Activated CD8-positive, alpha-beta T cell treated with anti-CD3 and anti-CD28 coated beads for 36 hours (primary cell): ENCODE results near the gene VASP. TPM values are rescaled to one million over a fixed set of nuclear protein-coding genes. Genes with fewer than 3 reads are reported as not detected.

ENCODE experiments used
- ATAC-seq: fragments of 200-7000 bp; cut with Tn5 transposase; one replicate; pipeline ENCODE4 v1.10.0; 2021; ENCODE audit warnings: mild to moderate bottlenecking, moderate library complexity
- CTCF ChIA-PET: fragments of 350-600 bp; sonication (Branson Sonifier 250); formaldehyde crosslinking; loops from one replicate; lab custom pipeline; 2021; ENCODE audit warnings: antibody characterized with exemption; lab: Charles Lee
- POLR2A ChIA-PET: fragments of 350-600 bp; sonication (Branson Sonifier 250); formaldehyde crosslinking; loops from one replicate; lab custom pipeline; 2021; ENCODE audit warnings: antibody characterized with exemption; lab: Charles Lee
- DNase-seq: peaks from one replicate; pipeline ENCODE4 v3.0.0-alpha.2; 2020
- H3K27ac Mint-ChIP-seq: one replicate; pipeline ENCODE4 v1.8.0; 2021; ENCODE audit warnings: mild to moderate bottlenecking, mixed read lengths
- H3K27me3 Mint-ChIP-seq: one replicate; pipeline ENCODE4 v1.8.0; 2021; ENCODE audit warnings: mixed read lengths
- H3K36me3 Mint-ChIP-seq: one replicate; pipeline ENCODE4 v1.8.0; 2021; ENCODE audit warnings: low read depth, mixed read lengths
- H3K4me1 Mint-ChIP-seq: one replicate; pipeline ENCODE4 v1.8.0; 2021; ENCODE audit warnings: low read depth, mixed read lengths
- H3K4me3 Mint-ChIP-seq: one replicate; pipeline ENCODE4 v1.8.0; 2021; ENCODE audit warnings: mild to moderate bottlenecking, moderate library complexity, mixed read lengths
- H3K9me3 Mint-ChIP-seq: one replicate; pipeline ENCODE4 v1.8.0; 2021; ENCODE audit warnings: mixed read lengths
- intact Hi-C: fragments of 100-400 bp; cut with micrococcal nuclease; formaldehyde crosslinking; loops from one replicate; pipeline ENCODE4 v1.10.0; 2022
- total RNA-seq, 2 experiments: library from RNA; stranded (reverse); gene quantifications; one replicate each; pipeline ENCODE4 v1.2.3, GENCODE V29; 2021
- TF ChIP-seq, protein P1 (sequence below): fragments of 200-600 bp; IDR thresholded peaks from one replicate; pipeline ENCODE4 v1.8.0; 2022; ENCODE audit warnings: antibody characterized with exemption, mild to moderate bottlenecking

Gene VASP
- total RNA-seq, 2 experiments from 2014 or later = 152 to 153 TPM

DNA sequence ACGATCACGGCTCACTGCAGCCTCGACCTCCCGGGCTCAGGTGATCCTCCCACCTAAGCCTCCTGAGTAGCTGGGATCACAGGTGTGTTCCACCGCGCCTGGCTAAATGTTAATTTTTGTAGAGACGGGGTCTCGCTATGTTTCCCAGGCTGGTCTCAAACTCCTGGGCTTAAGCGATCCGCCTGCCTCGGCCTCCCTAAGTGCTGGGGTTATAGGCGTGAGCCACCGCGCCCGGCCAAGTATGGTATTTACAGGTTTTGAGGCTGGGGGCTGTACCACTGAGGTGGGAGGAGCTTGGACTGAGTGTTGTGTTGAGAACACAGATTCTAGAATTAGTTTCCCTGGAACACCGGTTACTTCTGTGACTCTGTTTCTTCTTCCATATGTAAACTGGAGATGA, 9.5 kb upstream of the VASP start:
- Mint-ChIP-seq H3K4me3 (peak overlapping the region; percentile 73), H3K9me3 (no peaks in the 10 kb centered on the region), H3K36me3 (no peaks in the 10 kb centered on the region), H3K4me1 (peaks cover 35% of the 10 kb centered on the region), H3K27me3 (peaks cover 16% of the 10 kb centered on the region), H3K27ac (no peak overlapping the region)
- intact Hi-C loops = no loop called here
- TF ChIP-seq, protein P1, sequence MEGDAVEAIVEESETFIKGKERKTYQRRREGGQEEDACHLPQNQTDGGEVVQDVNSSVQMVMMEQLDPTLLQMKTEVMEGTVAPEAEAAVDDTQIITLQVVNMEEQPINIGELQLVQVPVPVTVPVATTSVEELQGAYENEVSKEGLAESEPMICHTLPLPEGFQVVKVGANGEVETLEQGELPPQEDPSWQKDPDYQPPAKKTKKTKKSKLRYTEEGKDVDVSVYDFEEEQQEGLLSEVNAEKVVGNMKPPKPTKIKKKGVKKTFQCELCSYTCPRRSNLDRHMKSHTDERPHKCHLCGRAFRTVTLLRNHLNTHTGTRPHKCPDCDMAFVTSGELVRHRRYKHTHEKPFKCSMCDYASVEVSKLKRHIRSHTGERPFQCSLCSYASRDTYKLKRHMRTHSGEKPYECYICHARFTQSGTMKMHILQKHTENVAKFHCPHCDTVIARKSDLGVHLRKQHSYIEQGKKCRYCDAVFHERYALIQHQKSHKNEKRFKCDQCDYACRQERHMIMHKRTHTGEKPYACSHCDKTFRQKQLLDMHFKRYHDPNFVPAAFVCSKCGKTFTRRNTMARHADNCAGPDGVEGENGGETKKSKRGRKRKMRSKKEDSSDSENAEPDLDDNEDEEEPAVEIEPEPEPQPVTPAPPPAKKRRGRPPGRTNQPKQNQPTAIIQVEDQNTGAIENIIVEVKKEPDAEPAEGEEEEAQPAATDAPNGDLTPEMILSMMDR = no peak
- no peak for ATAC-seq
- ChIA-PET POLR2A (interaction anchor here (0.7 to 1.0 kb wide), 2 partner anchors 10 to 13 kb away, joined by 3 read pairs; no protein-coding TSS in a partner anchor), CTCF (interaction anchor here (0.8 to 1.6 kb wide), 4 partner anchors 8 to 59 kb away, joined by 3 to 12 read pairs (median 4); no protein-coding TSS in a partner anchor)
- DNase-seq = no peak

DNA sequence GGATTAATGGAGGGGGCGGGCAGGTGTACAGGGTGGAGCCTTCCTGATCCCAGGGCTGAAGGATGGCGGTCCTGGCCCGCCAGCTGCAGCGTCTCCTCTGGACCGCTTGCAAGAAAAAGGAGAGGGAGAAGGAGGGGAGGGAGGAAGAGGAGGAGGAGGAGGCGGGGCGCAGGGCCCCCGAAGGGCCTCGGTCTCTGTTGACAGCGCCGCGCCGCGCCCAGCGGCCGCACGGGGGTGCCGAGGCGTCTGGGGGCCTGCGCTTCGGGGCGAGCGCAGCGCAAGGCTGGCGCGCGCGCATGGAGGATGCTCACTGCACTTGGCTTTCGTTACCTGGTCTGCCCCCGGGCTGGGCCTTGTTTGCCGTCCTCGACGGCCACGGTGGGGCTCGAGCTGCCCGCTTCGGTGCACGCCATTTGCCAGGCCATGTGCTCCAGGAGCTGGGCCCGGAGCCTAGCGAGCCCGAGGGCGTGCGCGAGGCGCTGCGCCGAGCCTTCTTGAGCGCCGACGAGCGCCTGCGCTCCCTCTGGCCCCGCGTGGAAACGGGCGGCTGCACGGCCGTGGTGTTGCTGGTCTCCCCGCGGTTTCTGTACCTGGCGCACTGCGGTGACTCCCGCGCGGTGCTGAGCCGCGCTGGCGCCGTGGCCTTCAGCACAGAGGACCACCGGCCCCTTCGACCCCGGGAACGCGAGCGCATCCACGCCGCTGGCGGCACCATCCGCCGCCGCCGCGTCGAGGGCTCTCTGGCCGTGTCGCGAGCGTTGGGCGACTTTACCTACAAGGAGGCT, 8.7 kb upstream of the VASP start, which contains the start of gene PPM1N:
TSS of gene PPM1N (plus strand) at position 33 of the 785 bp plus-strand sequence. CDS start at position 63, 30 bp downstream.
- ChIA-PET CTCF (interaction anchor here (0.6 to 1.8 kb wide), 14 partner anchors 11 to 145 kb away, joined by 3 to 12 read pairs (median 4); no protein-coding TSS in a partner anchor), POLR2A (interaction anchor here (1.5 to 1.9 kb wide), 2 partner anchors 10 to 194 kb away, joined by 3 to 8 read pairs; partner anchors contain the start of gene QPCTL)
- peaks cover 28% of the 10 kb centered on the region for H3K4me1 Mint-ChIP-seq

DNA sequence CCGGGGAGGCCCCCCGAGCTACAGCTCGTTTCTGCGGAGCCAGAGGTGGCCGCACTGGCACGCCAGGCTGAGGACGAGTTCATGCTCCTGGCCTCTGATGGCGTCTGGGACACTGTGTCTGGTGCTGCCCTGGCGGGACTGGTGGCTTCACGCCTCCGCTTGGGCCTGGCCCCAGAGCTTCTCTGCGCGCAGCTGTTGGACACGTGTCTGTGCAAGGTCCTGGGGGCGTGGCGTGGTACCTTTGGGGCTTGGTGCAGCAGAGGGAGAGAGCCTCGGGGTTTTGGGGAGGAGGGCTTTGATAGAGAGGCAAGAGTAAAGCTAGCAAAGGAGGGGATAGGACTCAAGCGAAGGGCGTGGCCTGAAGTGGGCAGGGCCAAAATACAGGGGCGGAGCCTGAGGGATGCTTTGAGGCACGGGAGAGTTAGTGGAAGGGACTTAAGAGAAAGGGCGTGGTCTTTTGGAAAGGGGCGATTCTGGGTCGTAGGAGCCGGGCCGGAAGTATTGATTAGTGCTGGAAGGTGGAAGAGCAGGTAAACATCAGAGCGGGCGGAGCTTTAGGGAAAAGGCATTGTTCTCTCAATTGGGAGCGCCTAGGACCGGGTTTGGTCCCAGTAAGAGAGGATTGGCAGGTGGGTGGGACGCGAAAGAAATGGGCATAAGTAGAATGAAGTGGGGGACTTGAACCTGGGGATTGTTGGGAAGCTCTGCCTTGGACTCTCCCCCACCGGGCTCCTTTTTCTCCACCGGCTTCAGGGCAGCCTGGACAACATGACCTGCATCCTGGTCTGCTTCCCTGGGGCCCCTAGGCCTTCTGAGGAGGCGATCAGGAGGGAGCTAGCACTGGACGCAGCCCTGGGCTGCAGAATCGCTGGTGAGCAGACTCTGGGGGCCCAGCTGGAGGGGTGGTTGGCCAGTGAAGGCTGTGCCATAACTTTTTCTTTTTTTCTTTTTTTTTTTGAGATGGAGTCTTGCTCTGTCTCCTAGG, 7.8 kb upstream of the VASP start:
- intact Hi-C loops = no loop called here
- ChIA-PET POLR2A (interaction anchor here (1.5 to 1.9 kb wide), 2 partner anchors 9 to 193 kb away, joined by 3 to 8 read pairs; partner anchors contain the start of gene QPCTL), CTCF (interaction anchor here (0.6 to 1.8 kb wide), 11 partner anchors 11 to 144 kb away, joined by 3 to 8 read pairs (median 3); no protein-coding TSS in a partner anchor)
- DNase-seq (peak; percentile 86), ATAC-seq (peak; percentile 48)
- peak overlapping the region; percentile 14 for H3K27ac Mint-ChIP-seq
- H3K36me3 Mint-ChIP-seq = peaks cover 2% of the 10 kb centered on the region
- H3K4me1 Mint-ChIP-seq = peaks cover 28% of the 10 kb centered on the region
- H3K27me3 Mint-ChIP-seq = peaks cover 11% of the 10 kb centered on the region
- H3K9me3 Mint-ChIP-seq = no peaks in the 10 kb centered on the region
- TF ChIP-seq, protein P1 = no peak
- peak overlapping the region; percentile 73 for H3K4me3 Mint-ChIP-seq

More for the DNA sequence above, 8.7 kb upstream of the VASP start, which contains the start of gene PPM1N:
- intact Hi-C loops = no loop called here
- ATAC-seq = peak; percentile 45
- DNase-seq = peak; percentile 76
- no peaks in the 10 kb centered on the region for H3K9me3 Mint-ChIP-seq
- TF ChIP-seq, protein P1 = peak; percentile 56
- H3K27me3 Mint-ChIP-seq = peaks cover 14% of the 10 kb centered on the region
- H3K27ac Mint-ChIP-seq = peak within 1 kb of the TSS; percentile 63
- H3K36me3 Mint-ChIP-seq = no peaks in the 10 kb centered on the region
- peak within 1 kb of the TSS; percentile 79 for H3K4me3 Mint-ChIP-seq

DNA sequence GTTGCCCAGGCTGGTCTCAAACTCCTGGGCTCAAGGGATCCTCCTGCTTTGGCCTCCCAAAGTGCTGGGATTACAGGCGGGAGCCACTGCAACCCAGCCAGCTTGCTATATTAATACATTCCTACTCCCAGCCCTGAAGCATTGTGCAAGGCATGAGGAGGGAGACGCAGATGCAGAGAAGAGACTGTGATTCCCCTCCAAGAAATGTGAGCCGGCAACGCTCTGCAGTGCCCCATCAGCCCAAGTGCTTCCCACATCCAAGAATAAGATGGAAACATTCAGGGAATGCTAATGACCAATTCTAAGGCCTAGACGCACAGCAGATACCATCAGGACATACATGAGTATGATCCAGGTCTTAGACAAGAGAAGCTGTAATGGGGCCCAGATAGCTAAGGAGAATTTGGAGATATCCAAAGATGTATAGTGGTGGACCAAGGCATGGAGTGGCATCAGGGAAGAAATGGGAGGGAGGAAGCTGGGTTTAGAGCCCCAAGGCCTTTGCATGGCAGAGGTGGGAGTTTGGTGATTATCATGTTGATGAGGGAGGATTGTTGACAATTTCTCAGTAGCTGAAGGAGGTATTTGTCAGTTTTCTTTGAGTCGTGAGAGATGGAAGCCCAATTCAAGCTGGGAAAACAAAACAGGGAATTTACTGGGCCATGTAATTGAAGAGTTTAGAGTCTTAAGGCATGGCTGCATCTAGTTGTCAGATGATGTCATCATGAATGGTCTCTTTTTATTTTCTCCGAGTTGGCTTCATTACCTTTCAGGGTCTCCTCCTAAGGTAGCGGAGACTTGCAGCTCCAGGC, 6.2 kb upstream of the VASP start:
- ATAC-seq (no peak), DNase-seq (no peak)
- no peak overlapping the region for H3K27ac Mint-ChIP-seq
- POLR2A ChIA-PET = no interaction called here
- H3K36me3 Mint-ChIP-seq = peaks cover 2% of the 10 kb centered on the region
- peaks cover 32% of the 10 kb centered on the region for H3K4me1 Mint-ChIP-seq
- CTCF ChIA-PET = interaction anchor here (0.8 to 1.8 kb wide), 3 partner anchors 15 to 62 kb away, joined by 3 to 8 read pairs (median 4); no protein-coding TSS in a partner anchor
- H3K9me3 Mint-ChIP-seq = no peaks in the 10 kb centered on the region
- TF ChIP-seq, protein P1 = no peak
- H3K4me3 Mint-ChIP-seq = no peak overlapping the region
- H3K27me3 Mint-ChIP-seq = peaks cover 2% of the 10 kb centered on the region
- intact Hi-C loops = no loop called here
